ENCODE results near the gene MTRR.

Gene MTRR

DNA sequence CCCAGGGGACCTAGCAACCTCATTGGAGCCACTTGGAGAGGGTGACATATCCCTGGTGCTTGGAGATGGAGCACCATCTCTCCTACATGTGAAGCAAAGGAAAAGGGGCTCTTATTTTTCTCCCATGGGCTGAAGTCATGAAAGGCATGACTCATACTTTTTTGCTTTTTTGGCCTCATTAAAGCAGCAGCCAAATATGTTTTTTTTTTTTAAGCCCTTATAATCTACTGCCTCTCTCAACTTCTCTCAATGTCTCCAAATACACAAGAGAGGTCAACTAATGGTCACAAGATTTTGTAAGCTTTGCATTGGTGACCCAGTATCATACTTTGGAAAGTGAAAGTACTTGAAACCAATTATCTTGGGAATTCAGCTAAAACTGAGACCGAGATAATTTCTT is 16.4 kb upstream of the MTRR start:
- no peak overlapping the region for H3K27ac ChIP-seq (ENCODE audit: low read depth, low read length, poor library complexity, severe bottlenecking)
- H3K4me1 ChIP-seq (ENCODE audit: insufficient read depth, low read length, severe bottlenecking): no peaks in the 10 kb centered on the region
- no peaks in the 10 kb centered on the region for H3F3A ChIP-seq (ENCODE audit: insufficient read depth, low read length)
- no peak overlapping the region for H3K4me2 ChIP-seq (ENCODE audit: low read length)
- no peaks in the 10 kb centered on the region for H3K9me3 ChIP-seq (ENCODE audit: low read length)
- H3K9ac ChIP-seq (ENCODE audit: low read length): no peak overlapping the region
- H3K4me3 ChIP-seq (ENCODE audit: low read depth, low read length, poor library complexity, severe bottlenecking): no peak overlapping the region
- no peaks in the 10 kb centered on the region for H3K79me2 ChIP-seq (ENCODE audit: insufficient read depth, low read length)
- no peaks in the 10 kb centered on the region for H3K27me3 ChIP-seq (ENCODE audit: insufficient read depth, low read length)
- no peak for TF ChIP-seq EZH2 (IDR thresholded peaks at IDR 0.05; ENCODE audit: borderline replicate concordance, low read length)
- TF ChIP-seq, protein P1, sequence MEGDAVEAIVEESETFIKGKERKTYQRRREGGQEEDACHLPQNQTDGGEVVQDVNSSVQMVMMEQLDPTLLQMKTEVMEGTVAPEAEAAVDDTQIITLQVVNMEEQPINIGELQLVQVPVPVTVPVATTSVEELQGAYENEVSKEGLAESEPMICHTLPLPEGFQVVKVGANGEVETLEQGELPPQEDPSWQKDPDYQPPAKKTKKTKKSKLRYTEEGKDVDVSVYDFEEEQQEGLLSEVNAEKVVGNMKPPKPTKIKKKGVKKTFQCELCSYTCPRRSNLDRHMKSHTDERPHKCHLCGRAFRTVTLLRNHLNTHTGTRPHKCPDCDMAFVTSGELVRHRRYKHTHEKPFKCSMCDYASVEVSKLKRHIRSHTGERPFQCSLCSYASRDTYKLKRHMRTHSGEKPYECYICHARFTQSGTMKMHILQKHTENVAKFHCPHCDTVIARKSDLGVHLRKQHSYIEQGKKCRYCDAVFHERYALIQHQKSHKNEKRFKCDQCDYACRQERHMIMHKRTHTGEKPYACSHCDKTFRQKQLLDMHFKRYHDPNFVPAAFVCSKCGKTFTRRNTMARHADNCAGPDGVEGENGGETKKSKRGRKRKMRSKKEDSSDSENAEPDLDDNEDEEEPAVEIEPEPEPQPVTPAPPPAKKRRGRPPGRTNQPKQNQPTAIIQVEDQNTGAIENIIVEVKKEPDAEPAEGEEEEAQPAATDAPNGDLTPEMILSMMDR (IDR thresholded peaks at IDR 0.05; ENCODE audit: low read length): no peak
- H3K9me2 ChIP-seq (ENCODE audit: low read depth, low read length): no peaks in the 10 kb centered on the region
- H3K36me3 ChIP-seq (ENCODE audit: insufficient read depth, low read length): no peaks in the 10 kb centered on the region
- H4K20me1 ChIP-seq (ENCODE audit: insufficient read depth, low read length): no peaks in the 10 kb centered on the region
- H2AFZ ChIP-seq (ENCODE audit: low read length): no peak overlapping the region

DNA sequence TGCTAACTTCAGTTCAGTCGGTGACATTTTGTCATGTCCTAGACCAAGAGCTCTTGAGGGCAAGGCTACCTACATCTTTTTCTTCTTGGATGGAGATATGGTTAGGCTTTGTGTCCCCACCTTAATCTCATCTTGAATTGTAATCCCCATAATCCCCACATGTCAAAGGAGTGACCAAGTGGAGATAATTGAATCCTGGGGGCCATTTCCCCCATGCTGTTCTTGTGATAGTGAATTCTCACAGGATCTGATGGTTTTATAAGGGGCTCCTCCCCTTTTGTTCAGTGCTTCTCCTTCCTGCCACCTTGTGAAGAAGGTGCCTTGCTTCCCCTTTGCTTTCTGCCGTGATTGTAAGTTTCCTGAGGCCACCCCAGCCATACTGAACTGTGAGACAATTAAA is 16.0 kb upstream of the MTRR start:
- H3K9me2 ChIP-seq (ENCODE audit: low read depth, low read length): no peaks in the 10 kb centered on the region
- H3K4me2 ChIP-seq (ENCODE audit: low read length): no peak overlapping the region
- H3K4me3 ChIP-seq (ENCODE audit: low read depth, low read length, poor library complexity, severe bottlenecking): no peak overlapping the region
- TF ChIP-seq, protein P1 (IDR thresholded peaks at IDR 0.05; ENCODE audit: low read length): no peak
- TF ChIP-seq EZH2 (IDR thresholded peaks at IDR 0.05; ENCODE audit: borderline replicate concordance, low read length): no peak
- peaks cover 3% of the 10 kb centered on the region; the same call in 1 of the 2 replicates for H3K36me3 ChIP-seq (ENCODE audit: insufficient read depth, low read length)
- no peaks in the 10 kb centered on the region for H3K27me3 ChIP-seq (ENCODE audit: insufficient read depth, low read length)
- no peaks in the 10 kb centered on the region for H3K9me3 ChIP-seq (ENCODE audit: low read length)
- H3K9ac ChIP-seq (ENCODE audit: low read length): no peak overlapping the region
- H2AFZ ChIP-seq (ENCODE audit: low read length): no peak overlapping the region
- H3K4me1 ChIP-seq (ENCODE audit: insufficient read depth, low read length, severe bottlenecking): no peaks in the 10 kb centered on the region
- no peaks in the 10 kb centered on the region for H4K20me1 ChIP-seq (ENCODE audit: insufficient read depth, low read length)
- H3F3A ChIP-seq (ENCODE audit: insufficient read depth, low read length): no peaks in the 10 kb centered on the region
- H3K79me2 ChIP-seq (ENCODE audit: insufficient read depth, low read length): no peaks in the 10 kb centered on the region
- H3K27ac ChIP-seq (ENCODE audit: low read depth, low read length, poor library complexity, severe bottlenecking): no peak overlapping the region

DNA sequence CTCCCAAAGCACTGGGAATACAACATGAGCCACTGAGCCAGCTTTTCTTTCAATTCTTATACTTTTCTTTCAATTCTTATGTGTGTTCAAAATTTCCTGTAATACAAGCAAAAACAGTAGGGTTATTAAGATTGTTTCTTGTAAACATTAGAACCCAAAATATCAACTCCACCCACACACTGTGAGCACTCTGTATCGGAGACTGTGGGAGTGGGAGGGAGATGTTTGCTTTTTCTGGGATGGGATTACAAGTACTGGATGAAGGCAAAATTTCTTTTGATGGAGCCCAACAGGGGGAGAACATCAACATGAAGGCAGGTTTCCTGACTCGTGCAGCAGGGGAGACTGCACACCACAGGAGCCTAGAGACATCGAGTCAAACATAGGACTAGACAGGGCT is 13.3 kb upstream of the MTRR start:
- Histone ChIP-seq H3K27ac (ENCODE audit: low read depth, low read length, poor library complexity, severe bottlenecking) (no peak overlapping the region), H2AFZ (ENCODE audit: low read length) (no peak overlapping the region), H3K9ac (ENCODE audit: low read length) (no peak overlapping the region), H3K27me3 (ENCODE audit: insufficient read depth, low read length) (no peaks in the 10 kb centered on the region), H3K4me3 (ENCODE audit: low read depth, low read length, poor library complexity, severe bottlenecking) (no peak overlapping the region), H3K4me1 (ENCODE audit: insufficient read depth, low read length, severe bottlenecking) (no peaks in the 10 kb centered on the region), H3F3A (ENCODE audit: insufficient read depth, low read length) (no peaks in the 10 kb centered on the region), H3K4me2 (ENCODE audit: low read length) (no peak overlapping the region), H3K9me3 (ENCODE audit: low read length) (no peaks in the 10 kb centered on the region), H3K79me2 (ENCODE audit: insufficient read depth, low read length) (no peaks in the 10 kb centered on the region), H3K36me3 (ENCODE audit: insufficient read depth, low read length) (peaks cover 25% of the 10 kb centered on the region), H3K9me2 (ENCODE audit: low read depth, low read length) (no peaks in the 10 kb centered on the region), H4K20me1 (ENCODE audit: insufficient read depth, low read length) (no peaks in the 10 kb centered on the region)
- TF ChIP-seq EZH2 (IDR thresholded peaks at IDR 0.05; ENCODE audit: borderline replicate concordance, low read length): no peak
- TF ChIP-seq, protein P1 (IDR thresholded peaks at IDR 0.05; ENCODE audit: low read length): no peak
